ENCODE measurements around the gene TH.

TH gene

DNA sequence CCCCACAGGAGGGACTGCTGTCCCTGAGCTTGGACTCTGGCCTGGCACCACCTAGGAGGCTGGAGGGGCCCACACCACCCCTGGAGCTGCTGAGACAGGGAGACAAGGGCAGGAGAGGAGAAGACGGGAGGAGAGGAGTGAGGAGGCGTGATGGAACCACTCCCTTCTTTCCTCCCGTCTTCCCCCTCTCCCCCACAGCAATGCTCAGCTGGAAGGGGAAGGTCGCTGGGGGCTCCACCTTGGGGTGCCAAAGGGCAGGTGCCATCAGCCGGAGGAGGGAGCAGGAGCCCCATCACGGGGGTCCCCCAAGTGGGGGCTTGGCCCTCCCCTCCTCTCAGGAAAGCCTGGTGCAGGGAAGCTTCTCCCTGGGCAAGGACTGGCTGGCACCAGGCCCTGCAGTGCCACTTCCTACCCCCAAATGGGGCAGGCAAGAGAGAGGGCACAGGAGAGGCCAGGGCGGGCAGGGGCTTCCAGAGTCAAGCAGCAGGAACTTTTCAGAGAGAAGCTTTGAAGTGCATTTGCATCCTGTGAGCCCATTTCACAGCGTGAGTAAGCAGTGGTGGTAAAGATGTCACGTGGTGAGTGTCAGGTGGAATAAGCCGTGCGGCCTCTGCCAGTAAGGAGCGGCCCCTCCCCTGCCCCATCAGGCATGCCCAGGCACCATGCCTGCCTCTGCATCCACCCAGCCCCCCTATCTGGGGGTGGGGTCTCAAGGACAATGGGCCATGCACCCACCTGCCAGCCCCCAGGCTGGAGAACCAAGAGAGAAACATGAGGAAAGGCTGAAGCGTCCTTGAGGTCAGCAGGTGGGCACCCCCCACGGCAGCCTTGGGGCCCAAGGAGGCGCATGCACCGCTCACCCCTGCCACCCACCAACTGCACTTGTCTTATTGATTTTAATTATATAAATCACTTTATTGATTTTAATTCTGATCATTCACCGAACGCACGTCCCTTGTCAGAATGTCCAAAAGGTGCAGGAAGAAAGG is 37.3 kb downstream of the TH start:
- Histone ChIP-seq H3K4me3 (no peak overlapping the region), H3K27ac (no peak overlapping the region), H3K9me3 (no peaks in the 10 kb centered on the region), H3K36me3 (no peaks in the 10 kb centered on the region), H3K4me1 (peaks cover 0 to 27% (median 17%) of the 10 kb centered on the region in 4 donors), H3K27me3 (peaks cover 0 to 82% of the 10 kb centered on the region in 2 donors)
- TF ChIP-seq, protein P1, sequence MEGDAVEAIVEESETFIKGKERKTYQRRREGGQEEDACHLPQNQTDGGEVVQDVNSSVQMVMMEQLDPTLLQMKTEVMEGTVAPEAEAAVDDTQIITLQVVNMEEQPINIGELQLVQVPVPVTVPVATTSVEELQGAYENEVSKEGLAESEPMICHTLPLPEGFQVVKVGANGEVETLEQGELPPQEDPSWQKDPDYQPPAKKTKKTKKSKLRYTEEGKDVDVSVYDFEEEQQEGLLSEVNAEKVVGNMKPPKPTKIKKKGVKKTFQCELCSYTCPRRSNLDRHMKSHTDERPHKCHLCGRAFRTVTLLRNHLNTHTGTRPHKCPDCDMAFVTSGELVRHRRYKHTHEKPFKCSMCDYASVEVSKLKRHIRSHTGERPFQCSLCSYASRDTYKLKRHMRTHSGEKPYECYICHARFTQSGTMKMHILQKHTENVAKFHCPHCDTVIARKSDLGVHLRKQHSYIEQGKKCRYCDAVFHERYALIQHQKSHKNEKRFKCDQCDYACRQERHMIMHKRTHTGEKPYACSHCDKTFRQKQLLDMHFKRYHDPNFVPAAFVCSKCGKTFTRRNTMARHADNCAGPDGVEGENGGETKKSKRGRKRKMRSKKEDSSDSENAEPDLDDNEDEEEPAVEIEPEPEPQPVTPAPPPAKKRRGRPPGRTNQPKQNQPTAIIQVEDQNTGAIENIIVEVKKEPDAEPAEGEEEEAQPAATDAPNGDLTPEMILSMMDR (IDR thresholded peaks at IDR 0.05) = no peak
- DNase-seq = no peak
- intact Hi-C loops (cut with DNase I; ENCODE audit: low total_unique reads) = no loop called here

DNA sequence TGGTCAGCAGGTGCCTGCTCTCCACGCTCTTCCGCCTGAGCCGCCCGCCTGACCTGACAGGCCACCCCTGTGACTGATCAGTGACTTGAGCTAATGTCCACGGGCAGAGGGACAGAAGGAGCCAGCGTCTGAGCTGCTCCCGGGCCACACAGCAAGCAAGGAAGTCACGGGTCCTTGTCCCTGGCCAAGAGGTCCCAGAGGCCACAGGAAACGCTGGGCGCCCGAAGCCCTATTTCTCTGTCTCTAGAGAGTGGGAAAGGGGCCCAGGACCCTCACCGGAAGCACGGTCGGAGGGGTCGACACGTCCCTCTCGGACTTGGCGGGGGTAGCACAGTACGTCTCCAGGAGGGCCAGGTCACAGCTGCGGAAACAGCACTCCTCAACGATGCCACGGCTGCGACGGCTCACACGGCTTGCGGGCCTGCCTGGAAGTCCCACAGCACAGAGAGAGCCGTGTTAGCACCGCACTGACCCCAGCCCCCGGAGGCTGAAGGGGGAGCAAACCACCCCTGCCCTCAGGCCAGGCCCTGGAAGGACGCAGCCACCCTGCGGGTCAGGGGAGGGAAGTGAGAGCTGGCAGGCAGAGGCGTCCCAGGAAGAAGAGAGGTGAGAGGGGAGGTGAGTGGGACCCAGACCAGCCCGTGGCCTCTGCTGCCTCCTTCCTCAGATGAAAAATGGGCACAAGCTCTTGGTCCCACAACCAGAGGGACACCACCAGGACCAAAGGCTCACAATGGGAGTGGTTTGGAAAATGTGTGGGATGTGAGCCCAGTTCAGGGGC is 38.2 kb downstream of the TH start:
- intact Hi-C loops (cut with DNase I; ENCODE audit: low total_unique reads) = no loop called here
- Histone ChIP-seq H3K27me3 (peaks cover 0 to 82% of the 10 kb centered on the region in 2 donors), H3K4me3 (no peak overlapping the region), H3K9me3 (no peaks in the 10 kb centered on the region), H3K4me1 (peaks cover 0 to 19% (median 10%) of the 10 kb centered on the region in 4 donors), H3K27ac (no peak overlapping the region), H3K36me3 (no peaks in the 10 kb centered on the region)
- no peak for DNase-seq
- TF ChIP-seq, protein P1 (IDR thresholded peaks at IDR 0.05) = no peak

DNA sequence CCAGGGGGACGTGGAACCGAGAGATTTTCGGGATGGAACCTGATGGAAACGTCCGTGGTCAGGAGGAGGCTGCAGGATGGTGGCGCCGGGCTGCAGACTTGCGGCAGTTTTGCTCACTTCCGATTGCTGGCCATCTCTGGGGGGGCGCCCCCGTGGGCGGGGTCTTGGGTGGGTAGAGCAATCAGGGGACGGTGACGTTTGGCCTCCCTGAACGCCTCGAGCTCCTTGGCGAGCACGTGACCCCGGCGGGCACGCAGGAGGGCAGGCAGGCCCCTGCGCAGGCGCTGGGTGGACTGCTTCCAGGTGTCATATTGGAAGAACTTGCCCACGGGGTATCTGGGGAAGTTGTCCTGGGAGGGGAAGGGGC is 38.8 kb downstream of the TH start:
- H3K9me3 ChIP-seq = no peaks in the 10 kb centered on the region
- no peak for DNase-seq
- H3K36me3 ChIP-seq = no peaks in the 10 kb centered on the region
- peaks cover 0 to 82% of the 10 kb centered on the region in 2 donors for H3K27me3 ChIP-seq
- H3K4me3 ChIP-seq = no peak overlapping the region
- intact Hi-C loops (cut with DNase I; ENCODE audit: low total_unique reads) = no loop called here
- H3K4me1 ChIP-seq = peaks cover 0 to 13% (median 7%) of the 10 kb centered on the region in 4 donors
- TF ChIP-seq, protein P1 (IDR thresholded peaks at IDR 0.05) = no peak
- H3K27ac ChIP-seq = no peak overlapping the region

DNA sequence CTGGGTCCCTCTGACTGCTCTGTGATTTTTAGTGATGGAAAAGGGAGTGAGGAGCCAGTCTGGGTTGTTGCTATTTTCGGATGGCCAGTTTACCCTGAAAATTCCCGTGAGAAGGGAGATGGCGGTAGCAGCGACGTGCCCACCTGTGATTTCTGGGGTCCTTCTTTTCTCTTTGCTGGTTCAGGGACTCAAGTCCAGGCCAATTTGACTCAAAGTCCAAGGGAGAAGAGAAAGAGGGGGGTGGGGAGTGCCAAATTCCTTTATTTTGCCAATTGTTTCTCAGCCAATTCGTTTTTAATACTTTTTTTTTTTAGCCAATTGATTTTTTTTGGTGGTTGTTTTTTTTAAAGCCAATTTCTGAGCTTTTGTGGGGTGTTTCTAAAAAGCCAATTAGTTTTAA is 39.4 kb downstream of the TH start:
- Histone ChIP-seq H3K27ac (no peak overlapping the region), H3K4me3 (no peak overlapping the region), H3K4me1 (peaks cover 0 to 7% (median 4%) of the 10 kb centered on the region in 4 donors), H3K36me3 (no peaks in the 10 kb centered on the region), H3K27me3 (peaks cover 0 to 80% of the 10 kb centered on the region in 2 donors), H3K9me3 (no peaks in the 10 kb centered on the region)
- TF ChIP-seq, protein P1 (IDR thresholded peaks at IDR 0.05) = no peak
- no peak for DNase-seq
- intact Hi-C loops (cut with DNase I; ENCODE audit: low total_unique reads) = no loop called here

DNA sequence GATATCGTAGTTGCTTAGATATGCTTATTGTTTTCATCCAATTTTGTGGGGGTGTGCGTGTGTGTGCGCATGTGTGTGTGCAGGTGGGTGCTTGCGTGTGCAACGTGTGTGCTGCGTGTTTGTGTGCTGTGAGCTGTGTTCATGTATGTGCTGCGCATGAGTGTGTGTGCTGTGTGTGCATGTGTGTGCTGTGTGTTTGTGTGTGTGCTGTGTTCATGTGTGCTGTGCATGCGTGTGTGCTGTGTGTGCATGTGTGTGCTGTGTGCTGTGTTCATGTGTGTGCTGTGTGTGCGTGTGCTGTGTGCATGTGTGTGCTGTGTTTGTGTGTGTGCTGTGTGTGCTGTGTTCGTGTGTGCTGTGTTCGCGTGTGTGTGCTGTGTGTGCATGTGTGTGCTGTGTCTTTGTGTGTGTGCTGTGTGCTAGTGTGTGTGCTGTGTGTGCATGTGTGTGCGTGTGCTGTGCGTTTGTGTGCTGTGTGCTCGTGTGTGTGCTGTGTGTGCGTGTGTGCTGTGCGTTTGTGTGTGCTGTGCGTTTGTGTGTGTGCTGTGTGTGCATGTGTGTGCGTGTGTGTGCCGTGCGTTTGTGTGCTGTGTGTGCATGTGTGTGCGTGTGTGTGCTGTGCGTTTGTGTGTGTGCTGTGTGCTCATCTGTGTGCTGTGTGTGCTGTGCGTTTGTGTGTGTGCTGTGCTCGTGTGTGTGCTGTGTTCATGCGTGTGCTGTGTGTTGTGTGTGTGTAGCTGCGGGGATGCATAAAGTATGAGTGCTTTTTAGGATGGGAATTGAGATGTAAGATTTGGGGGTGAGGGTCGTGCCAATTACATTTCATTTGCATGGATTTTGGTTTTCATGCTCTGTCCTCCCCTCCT is 40.0 kb downstream of the TH start:
- H3K36me3 ChIP-seq = no peaks in the 10 kb centered on the region
- TF ChIP-seq, protein P1 (IDR thresholded peaks at IDR 0.05) = no peak
- H3K4me1 ChIP-seq = peaks cover 0 to under 1% (median 0%) of the 10 kb centered on the region in 4 donors
- intact Hi-C loops (cut with DNase I; ENCODE audit: low total_unique reads) = no loop called here
- no peak overlapping the region for H3K4me3 ChIP-seq
- no peaks in the 10 kb centered on the region for H3K9me3 ChIP-seq
- H3K27me3 ChIP-seq = peaks cover 0 to 73% of the 10 kb centered on the region in 2 donors
- no peak for DNase-seq
- H3K27ac ChIP-seq = no peak overlapping the region
